Fibroblast of the conjunctiva (primary cell): Measurements from ENCODE around the gene SPOPL.

ENCODE experiments used
- DNase-seq: peaks from one replicate; pipeline ENCODE4 v3.0.0-alpha.2; 2010; ENCODE audit warnings: low read depth

The SPOPL gene

DNA sequence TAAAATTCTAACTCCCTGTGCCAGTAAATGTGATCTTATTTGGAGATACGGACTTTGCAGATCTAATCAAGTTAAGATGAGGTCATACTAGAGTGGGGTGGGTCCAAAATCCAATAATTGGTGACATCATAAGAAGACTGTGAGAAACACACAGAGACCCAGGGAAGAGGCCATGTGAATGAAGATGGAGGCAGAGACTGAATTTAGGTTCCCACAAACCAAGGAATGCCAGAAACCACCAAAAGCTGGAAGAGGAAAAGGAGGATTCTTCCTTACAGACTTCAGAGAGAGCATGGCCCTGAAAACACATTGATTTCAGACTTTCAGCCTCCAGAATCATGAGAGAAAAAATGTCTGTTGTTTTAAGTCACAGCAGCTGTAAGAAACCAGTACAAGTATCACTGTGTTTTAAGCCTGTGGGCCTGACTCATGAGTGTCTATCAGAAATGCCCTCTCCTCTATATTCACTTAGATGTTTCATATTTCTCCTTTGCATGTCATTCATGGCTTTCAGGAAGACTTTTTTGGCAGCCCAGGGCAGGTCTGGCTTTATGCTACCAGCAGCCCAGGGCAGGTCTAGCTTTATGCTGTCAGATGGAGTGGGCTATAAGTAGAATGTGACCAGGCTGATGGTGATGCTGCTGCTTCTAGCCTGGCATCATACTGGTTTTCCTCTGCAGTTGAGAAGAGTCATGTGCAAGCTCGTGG, 100.0 kb downstream of the SPOPL start:
- no peak for DNase-seq

DNA sequence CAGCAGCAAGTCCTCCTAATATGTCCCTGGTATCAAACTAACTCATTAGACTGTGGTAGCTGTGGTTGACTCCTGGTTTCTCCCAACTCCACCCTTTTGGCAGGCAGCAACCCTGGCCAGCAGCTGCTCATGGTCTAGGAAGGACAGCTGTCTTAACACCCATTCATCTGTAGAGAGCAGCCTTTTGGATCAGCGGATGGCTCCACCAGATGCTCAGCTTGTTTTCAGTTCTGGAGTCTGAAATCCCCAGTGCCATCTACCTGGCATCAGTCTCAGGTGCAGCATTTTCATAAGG, 100.5 kb downstream of the SPOPL start:
- no peak for DNase-seq

DNA sequence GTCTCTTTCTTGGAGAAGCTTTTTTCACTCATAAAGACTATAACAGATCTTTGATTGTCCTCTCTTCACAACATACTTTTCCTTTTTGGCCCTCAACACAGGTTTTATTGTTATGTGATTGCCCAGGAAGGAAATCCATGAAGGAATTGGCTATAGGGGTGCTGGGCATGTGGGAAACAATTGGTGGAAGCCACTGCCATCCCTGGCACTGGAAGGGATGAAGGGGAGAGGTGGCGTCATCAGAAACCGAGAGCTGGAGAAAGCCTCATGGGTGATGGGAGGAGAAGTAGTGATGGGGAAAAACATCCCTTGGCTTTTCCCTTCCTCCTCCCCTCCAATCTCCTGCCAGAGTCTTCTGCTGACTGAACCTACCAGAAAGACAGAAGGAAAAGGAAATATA, 106.2 kb downstream of the SPOPL start:
- DNase-seq, result no peak

DNA sequence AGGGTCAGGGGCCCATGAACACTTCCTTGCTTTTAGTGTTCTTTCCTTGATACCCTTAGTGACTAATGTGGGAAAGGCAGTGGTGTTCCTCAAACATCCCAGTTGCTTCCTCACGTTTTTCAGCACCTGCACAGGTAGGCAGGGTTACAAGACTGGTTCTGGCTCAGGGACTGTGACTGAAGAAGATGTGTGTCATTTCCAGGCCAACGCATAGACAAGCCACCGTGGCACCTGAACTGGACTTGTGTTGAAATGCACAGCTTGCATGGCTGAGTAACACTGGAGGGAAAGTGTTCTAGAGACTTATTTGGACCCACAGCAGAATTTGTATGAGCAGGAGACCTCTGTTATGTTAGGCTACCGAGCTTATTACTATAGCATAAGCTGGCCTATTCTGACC, 107.9 kb downstream of the SPOPL start:
- no peak for DNase-seq

DNA sequence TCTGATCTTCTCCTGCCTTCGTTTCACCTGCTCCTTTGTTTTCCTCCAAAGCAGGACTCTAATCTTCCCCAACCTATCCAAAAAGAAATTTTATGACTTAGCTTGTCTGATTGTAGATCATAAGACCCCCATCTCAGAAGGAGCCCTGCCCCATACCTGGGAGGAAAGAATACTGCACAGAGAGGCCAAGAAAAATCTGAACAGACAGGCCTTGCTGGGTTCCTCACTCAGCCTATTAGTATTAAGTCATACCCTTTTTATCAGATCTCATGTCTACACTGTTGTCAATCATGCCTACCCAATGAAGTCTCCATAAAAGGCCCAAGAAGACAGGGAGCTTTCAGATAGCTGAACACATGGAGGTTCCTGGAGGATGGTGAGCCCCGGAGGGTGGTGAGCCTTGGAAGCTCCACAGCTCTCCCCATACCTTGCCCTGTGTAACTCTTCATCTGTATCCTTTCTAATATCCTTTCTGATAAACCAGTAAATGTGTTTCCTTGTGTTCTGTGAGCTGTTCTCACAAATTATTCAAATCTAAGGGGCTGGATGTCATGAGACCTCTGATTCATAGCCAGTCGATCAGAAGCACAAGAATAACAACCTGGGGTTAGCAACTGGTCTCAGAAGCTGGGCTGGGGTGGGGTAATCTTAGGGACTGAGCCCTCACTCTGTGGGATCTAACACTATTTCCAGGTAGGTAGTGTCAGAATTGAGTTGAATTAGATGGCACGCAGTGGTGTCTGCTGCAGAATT, 108.8 kb downstream of the SPOPL start:
- DNase-seq, result no peak

DNA sequence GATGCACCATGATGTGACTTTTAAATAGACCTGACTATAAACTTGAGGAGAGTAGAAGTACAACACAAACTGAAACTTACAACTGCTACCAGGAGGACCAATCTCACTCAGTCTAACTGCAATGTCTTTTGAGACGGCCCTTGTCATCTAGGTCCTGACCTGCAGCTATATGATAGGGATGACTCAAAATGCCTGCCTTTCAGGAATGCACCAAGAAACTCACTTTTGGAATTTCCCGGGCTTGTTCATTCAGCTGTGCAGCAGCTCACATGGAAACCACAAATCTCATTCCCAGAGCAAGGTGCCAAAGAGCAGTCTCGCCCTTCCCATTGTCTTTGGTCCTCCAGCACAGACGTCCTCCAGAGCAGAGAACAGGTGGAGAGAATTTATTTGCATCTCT, 113.7 kb downstream of the SPOPL start:
- DNase-seq, result no peak

DNA sequence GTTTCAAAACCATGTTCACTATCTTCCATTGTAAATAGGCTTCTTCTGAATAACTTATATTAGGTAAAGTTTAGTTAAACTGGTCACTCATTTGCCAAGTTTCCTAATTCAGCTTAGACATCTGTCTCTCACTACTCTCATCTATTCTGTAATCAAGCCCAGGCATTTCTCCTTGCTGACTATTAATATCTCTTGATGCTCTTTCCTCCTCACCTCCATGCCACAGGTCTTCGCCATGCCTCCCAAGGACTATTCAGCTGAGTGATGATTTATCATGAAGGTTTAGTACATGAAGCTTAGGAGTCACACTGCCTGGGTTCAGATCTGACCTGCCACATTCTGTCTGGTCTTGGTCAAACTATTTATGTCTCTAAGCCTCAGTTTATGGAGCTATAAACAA, 115.5 kb downstream of the SPOPL start:
- no peak for DNase-seq

DNA sequence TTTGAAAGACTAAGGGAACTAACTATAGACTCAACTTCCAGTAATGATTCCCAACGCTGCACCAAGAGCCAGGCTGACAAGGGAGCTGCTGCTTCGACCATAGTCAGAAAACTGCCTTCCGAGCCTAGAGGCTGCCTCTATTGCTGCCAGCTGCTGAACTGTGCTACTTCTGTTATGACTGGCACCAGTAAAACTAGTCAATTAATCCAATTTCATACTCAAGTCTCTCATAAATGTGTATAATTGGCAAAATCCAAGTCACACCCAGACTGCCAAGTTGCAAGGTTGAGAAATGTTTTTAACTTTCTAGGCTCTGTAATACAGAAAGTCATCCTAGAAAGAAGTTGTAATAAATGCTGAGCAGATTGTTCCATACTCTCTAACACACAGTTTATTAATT, 117.4 kb downstream of the SPOPL start:
- DNase-seq, result no peak

DNA sequence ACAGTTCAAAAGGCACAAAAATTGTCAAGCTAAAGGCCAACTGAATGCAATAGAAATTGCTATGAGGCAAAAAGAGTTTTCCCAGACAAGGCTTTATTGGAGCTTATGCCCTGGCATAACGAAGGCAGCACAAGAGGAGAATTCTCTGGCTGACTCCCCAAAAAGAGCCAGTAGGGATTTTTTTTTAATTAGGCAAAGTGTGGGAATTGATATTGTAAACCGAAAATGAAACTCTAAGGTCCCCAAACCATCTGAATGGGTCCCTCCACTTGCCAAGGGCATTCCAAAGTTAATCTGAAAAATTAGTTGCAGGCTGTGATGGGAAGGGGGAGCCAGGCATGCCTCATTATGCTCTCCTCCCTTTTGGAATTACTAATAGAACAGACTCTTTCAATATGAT, 118.9 kb downstream of the SPOPL start:
- no peak for DNase-seq

DNA sequence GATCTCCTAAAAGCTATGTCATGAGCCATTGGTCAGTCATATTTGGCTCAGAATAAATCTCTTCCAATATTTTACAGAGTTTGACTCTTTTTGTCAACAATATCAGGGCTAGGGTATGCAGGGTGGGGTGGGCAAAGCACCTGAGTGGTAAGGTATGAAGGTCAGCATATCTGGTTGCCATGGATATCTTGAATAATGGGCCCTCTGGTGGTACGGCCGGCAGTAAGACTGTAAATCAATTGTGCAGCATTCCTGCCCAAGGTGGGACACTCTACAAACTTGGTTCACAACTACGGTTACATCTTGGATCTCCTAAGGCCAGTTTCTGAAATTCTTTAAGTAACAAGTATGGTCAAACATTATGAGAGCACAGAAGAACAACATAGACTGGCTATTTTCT, 119.6 kb downstream of the SPOPL start:
- DNase-seq, result no peak

DNA sequence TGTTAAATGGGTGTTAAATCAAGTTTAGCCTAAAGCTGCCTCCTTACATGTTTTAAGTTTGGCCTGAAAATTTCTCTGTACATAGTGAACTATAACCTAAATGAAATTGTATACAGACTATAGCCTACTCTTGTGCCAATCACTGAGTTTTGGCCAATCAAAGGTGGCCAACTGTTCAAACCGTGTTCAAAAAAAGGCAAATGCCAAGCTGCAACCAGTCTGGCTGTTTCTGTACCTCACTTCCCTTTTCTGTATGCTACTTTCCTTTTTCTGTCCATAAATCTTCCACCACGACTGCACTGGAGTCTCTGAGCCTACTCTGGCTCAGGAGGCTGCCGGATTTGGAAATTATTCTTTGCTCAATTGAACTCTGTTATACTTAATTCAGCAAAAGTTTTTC, 121.0 kb downstream of the SPOPL start:
- no peak for DNase-seq
